HCT116 (cell line): Measurements from ENCODE around the gene ADCYAP1. TPM values are rescaled to one million over a fixed set of nuclear protein-coding genes. Genes with fewer than 3 reads are reported as not detected.

Source experiments
- ATAC-seq: fragments of 200-7000 bp; cut with Tn5 transposase; 2 replicates; pipeline ENCODE4 v1.9.1; 2020; ENCODE audit warnings: mild to moderate bottlenecking, moderate library complexity
- BruUV-seq: library from RNA; stranded (reverse); fragments of 400-500 nt; replicated peaks from 2 replicates; lab custom pipeline; 2021; lab: Mats Ljungman, UMichigan
- CTCF ChIA-PET: fragments of 300-600 bp; sonication (Branson Sonifier 250); formaldehyde crosslinking; loops from one replicate; lab custom pipeline; 2021; ENCODE audit warnings: antibody characterized with exemption; lab: Charles Lee
- POLR2A ChIA-PET: fragments of 300-600, 350-600 bp; sonication (Branson Sonifier 250); formaldehyde crosslinking; loops from one replicate; lab custom pipeline; 2021; ENCODE audit warnings: antibody characterized with exemption; lab: Charles Lee
- RAD21 ChIA-PET, 2 experiments: fragments of 300-600 bp; sonication (Branson Sonifier 250); formaldehyde crosslinking; loops; one replicate each; lab custom pipeline; 2023; ENCODE audit warnings: low total read pairs in 2 of 2; ENCODE audit not compliant: uncharacterized antibody in 2 of 2, unreplicated experiment in 2 of 2, low non-redundant PET in 1 of 2; lab: Charles Lee
- DNase-seq: peaks from one replicate; pipeline ENCODE4 v3.0.0-alpha.2; 2010; ENCODE audit warnings: low read depth, low spot score
- H2AFZ ChIP-seq: fragments of 200-600 bp; shearing (Covaris generic), sonication (generic); 2 replicates; pipeline ENCODE4 v1.6.1; 2017; ENCODE audit warnings: low read depth, mixed run types, mixed read lengths, antibody characterized with exemption, low read length; ENCODE audit not compliant: poor library complexity, severe bottlenecking
- H3K27ac ChIP-seq: 2 replicates; pipeline ENCODE4 v1.5.1; 2012; ENCODE audit warnings: low read depth, low read length
- H3K27me3 ChIP-seq: fragments of 200-600 bp; sonication (generic); 2 replicates; pipeline ENCODE4 v1.6.1; 2016; ENCODE audit warnings: mixed run types, low read length, mixed read lengths; ENCODE audit not compliant: insufficient read depth
- H3K36me3 ChIP-seq, 2 experiments: fragments of 200-500 bp in 1 of 2; fragments of 200-600 bp in 1 of 2; sonication (Bioruptor generic) in 1 of 2; sonication (generic) in 1 of 2; 2 replicates each; pipeline versions ENCODE4 v1.5.1 to v1.6.1; 2014 to 2016; ENCODE audit warnings: low read length in 2 of 2, inconsistent platforms in 1 of 2, mixed read lengths in 1 of 2, mixed run types in 1 of 2; ENCODE audit not compliant: insufficient read depth in 2 of 2, control insufficient read depth in 1 of 2
- H3K4me1 ChIP-seq, 2 experiments: fragments of 200-600 bp in 1 of 2; sonication (generic) in 1 of 2; 2 replicates each; pipeline versions ENCODE4 v1.5.1 to v1.6.1; 2012 to 2017; ENCODE audit warnings: low read length in 2 of 2, inconsistent platforms in 1 of 2, mild to moderate bottlenecking in 1 of 2, mixed read lengths in 1 of 2, mixed run types in 1 of 2, moderate library complexity in 1 of 2; ENCODE audit not compliant: insufficient read depth in 2 of 2, control insufficient read depth in 1 of 2
- H3K4me2 ChIP-seq: fragments of 200-600 bp; sonication (generic); 2 replicates; pipeline ENCODE4 v1.6.1; 2017; ENCODE audit warnings: mixed run types, low read length, mixed read lengths
- H3K4me3 ChIP-seq, 2 experiments: fragments of 200-600 bp in 1 of 2; sonication (generic) in 1 of 2; replicated peaks in 1 of 2; 2 replicates each; pipeline ENCODE4 v1.5.1; 2011 to 2016; ENCODE audit warnings: low read length in 2 of 2, control low read depth in 1 of 2, low read depth in 1 of 2, mild to moderate bottlenecking in 1 of 2, mixed read lengths in 1 of 2, mixed run types in 1 of 2
- H3K79me2 ChIP-seq: fragments of 200-600 bp; sonication (generic); 2 replicates; pipeline ENCODE4 v1.6.1; 2017; ENCODE audit warnings: mild to moderate bottlenecking, mixed run types, low read length, moderate library complexity, mixed read lengths; ENCODE audit not compliant: insufficient read depth
- H3K9ac ChIP-seq: fragments of 200-600 bp; sonication (generic); 2 replicates; pipeline ENCODE4 v1.6.1; 2016; ENCODE audit warnings: low read length, mixed read lengths
- H3K9me2 ChIP-seq: fragments of 200-600 bp; sonication (generic), shearing (Covaris generic); 2 replicates; pipeline ENCODE4 v1.6.1; 2017; ENCODE audit warnings: mixed run types, mild to moderate bottlenecking, moderate library complexity; ENCODE audit not compliant: insufficient read depth
- H3K9me3 ChIP-seq, 2 experiments: fragments of 200-500 bp in 1 of 2; fragments of 200-600 bp in 1 of 2; sonication (Bioruptor generic) in 1 of 2; sonication (generic) in 1 of 2; 2 replicates each; pipeline ENCODE4 v1.6.1; 2014 to 2017; ENCODE audit warnings: low read length in 2 of 2, mixed read lengths in 2 of 2, inconsistent platforms in 1 of 2, low read depth in 1 of 2, mild to moderate bottlenecking in 1 of 2, mixed run types in 1 of 2, moderate library complexity in 1 of 2; ENCODE audit not compliant: control insufficient read depth in 1 of 2, insufficient read depth in 1 of 2
- H4K20me1 ChIP-seq: fragments of 200-600 bp; sonication (generic), shearing (Covaris generic); 2 replicates; pipeline ENCODE4 v1.6.1; 2017; ENCODE audit warnings: mixed run types, mild to moderate bottlenecking, moderate library complexity; ENCODE audit not compliant: insufficient read depth
- POLR2AphosphoS5 ChIP-seq: IDR thresholded peaks from 2 replicates; pipeline ENCODE4 v1.6.1; 2011; ENCODE audit warnings: mild to moderate bottlenecking, low read depth, low read length, moderate library complexity
- REST ChIP-seq: IDR thresholded peaks from 2 replicates; pipeline ENCODE4 v1.6.1; 2012; ENCODE audit warnings: low read depth
- SIN3A ChIP-seq: IDR thresholded peaks from 2 replicates; pipeline ENCODE4 v1.6.1; 2012; ENCODE audit warnings: low read depth
- SRF ChIP-seq: IDR thresholded peaks from 2 replicates; pipeline ENCODE4 v1.6.1; 2012; ENCODE audit warnings: low read depth
- ZBTB33 ChIP-seq: IDR thresholded peaks from 2 replicates; pipeline ENCODE4 v1.6.1; 2011; ENCODE audit warnings: mild to moderate bottlenecking, low read length, moderate library complexity; ENCODE audit not compliant: insufficient replicate concordance; ENCODE audit errors: extremely low read depth
- ZFX ChIP-seq: fragments of 450-650 bp; IDR thresholded peaks from 2 replicates; pipeline ENCODE4 v1.6.1; 2017
- intact Hi-C: fragments of 100-400 bp; cut with micrococcal nuclease; formaldehyde crosslinking; loops from 2 replicates; pipeline ENCODE4 v1.10.0; 2022
- total RNA-seq: library from RNA; stranded (reverse); gene quantifications from one replicate; pipeline ENCODE4 v1.2.1, GENCODE V29; 2021; ENCODE audit not compliant: unreplicated experiment
- TF ChIP-seq, protein P1 (sequence below), 3 experiments: fragments of 200-600 bp in 1 of 3; sonication (generic) in 1 of 3; IDR thresholded peaks in 2 of 3; conservative IDR thresholded peaks in 1 of 3; 2 replicates each; pipeline ENCODE4 v1.5.1; 2012 to 2017; ENCODE audit warnings: low read depth in 2 of 3, low read length in 2 of 3, antibody characterized with exemption in 1 of 3, borderline replicate concordance in 1 of 3, control low read depth in 1 of 3, mild to moderate bottlenecking in 1 of 3, mixed read lengths in 1 of 3, mixed run types in 1 of 3, moderate library complexity in 1 of 3; ENCODE audit not compliant: insufficient read depth in 1 of 3

The ADCYAP1 gene
- total RNA-seq, 1 experiment from 2014 or later = not detected

GRCh38 chr18:903701-904100 lies 970 bp upstream of the ADCYAP1 start:
- no peak overlapping the region for H2AFZ ChIP-seq
- H3K4me2 ChIP-seq = no peak overlapping the region
- intact Hi-C loops = no loop called here
- H3K36me3 ChIP-seq = no peaks in the 10 kb centered on the region
- H3K4me3 ChIP-seq = no peak overlapping the region
- no peaks in the 10 kb centered on the region for H3K4me1 ChIP-seq
- ATAC-seq (no peak), DNase-seq (no peak)
- H3K9ac ChIP-seq = no peak overlapping the region
- no peaks in the 10 kb centered on the region for H3K79me2 ChIP-seq
- no peak overlapping the region for H3K27ac ChIP-seq
- H3K9me3 ChIP-seq = no peaks in the 10 kb centered on the region
- BruUV-seq = no TSS peak
- ChIA-PET POLR2A (no interaction called here), CTCF (interaction anchor here (2.2 kb wide), 1 partner anchor 58 kb away, joined by 9 read pairs; no protein-coding TSS in a partner anchor), RAD21 (no interaction called here)
- no peaks in the 10 kb centered on the region for H3K27me3 ChIP-seq
- no peaks in the 10 kb centered on the region for H4K20me1 ChIP-seq
- TF ChIP-seq SRF (no peak), REST (peak; percentile 74)
- H3K9me2 ChIP-seq = no peaks in the 10 kb centered on the region

DNA sequence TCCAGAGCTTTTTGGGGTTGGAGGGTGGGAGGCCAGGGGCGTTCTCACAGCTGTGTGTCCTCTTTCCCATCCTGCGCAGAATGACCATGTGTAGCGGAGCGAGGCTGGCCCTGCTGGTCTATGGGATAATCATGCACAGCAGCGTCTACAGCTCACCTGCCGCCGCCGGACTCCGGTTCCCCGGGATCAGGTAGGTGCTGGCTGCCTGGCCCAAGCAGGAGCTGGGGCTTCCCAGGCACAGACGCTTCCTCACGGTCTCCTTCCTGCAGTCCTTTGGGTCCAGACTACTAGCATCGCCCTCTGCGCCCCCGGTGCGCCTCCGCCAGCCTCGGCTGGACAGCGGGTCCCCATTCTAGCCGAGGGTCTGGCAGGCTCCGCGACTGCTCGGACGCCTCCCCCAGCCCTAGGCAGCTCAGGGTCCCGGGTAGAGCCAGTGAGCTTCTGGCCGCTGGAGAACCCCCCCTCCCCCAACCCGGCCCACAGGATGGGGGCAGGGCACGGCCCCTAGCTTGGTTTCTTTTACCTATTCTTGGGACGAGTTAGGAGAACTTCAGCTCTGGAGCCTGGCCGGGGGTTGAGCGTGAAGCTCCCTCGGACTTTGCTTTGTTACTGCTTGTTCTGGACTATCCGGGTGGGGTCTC lies 756 bp downstream of the ADCYAP1 start:
- intact Hi-C loops = no loop called here
- Histone ChIP-seq H3K4me1 (no peaks in the 10 kb centered on the region), H3K27ac (no peak overlapping the region), H3K27me3 (peaks cover 5% of the 10 kb centered on the region), H3K9me2 (no peaks in the 10 kb centered on the region), H3K4me3 (no peak overlapping the region), H3K9ac (no peak overlapping the region), H3K79me2 (no peaks in the 10 kb centered on the region), H3K36me3 (no peaks in the 10 kb centered on the region), H3K9me3 (no peaks in the 10 kb centered on the region), H2AFZ (no peak overlapping the region), H3K4me2 (no peak overlapping the region), H4K20me1 (no peaks in the 10 kb centered on the region)
- no peak for DNase-seq
- POLR2A ChIA-PET = no interaction called here
- RAD21 ChIA-PET = no interaction called here
- CTCF ChIA-PET = no interaction called here
- no peak for ATAC-seq
- no TSS peak for BruUV-seq
- TF ChIP-seq POLR2AphosphoS5 = no peak
- TF ChIP-seq ZBTB33 = no peak
- TF ChIP-seq, protein P1, sequence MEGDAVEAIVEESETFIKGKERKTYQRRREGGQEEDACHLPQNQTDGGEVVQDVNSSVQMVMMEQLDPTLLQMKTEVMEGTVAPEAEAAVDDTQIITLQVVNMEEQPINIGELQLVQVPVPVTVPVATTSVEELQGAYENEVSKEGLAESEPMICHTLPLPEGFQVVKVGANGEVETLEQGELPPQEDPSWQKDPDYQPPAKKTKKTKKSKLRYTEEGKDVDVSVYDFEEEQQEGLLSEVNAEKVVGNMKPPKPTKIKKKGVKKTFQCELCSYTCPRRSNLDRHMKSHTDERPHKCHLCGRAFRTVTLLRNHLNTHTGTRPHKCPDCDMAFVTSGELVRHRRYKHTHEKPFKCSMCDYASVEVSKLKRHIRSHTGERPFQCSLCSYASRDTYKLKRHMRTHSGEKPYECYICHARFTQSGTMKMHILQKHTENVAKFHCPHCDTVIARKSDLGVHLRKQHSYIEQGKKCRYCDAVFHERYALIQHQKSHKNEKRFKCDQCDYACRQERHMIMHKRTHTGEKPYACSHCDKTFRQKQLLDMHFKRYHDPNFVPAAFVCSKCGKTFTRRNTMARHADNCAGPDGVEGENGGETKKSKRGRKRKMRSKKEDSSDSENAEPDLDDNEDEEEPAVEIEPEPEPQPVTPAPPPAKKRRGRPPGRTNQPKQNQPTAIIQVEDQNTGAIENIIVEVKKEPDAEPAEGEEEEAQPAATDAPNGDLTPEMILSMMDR (IDR thresholded peaks at IDR 0.05 in 2 of 3, conservative IDR thresholded peaks at IDR 0.05 in 1 of 3; ENCODE audit: borderline replicate concordance in 1 of 3, insufficient read depth in 1 of 3, low read depth in 2 of 3, low read length in 2 of 3) = no peak
- no peak for TF ChIP-seq ZFX
- TF ChIP-seq SIN3A = no peak
